GM19324 (cell line): Measurements from ENCODE around the gene IL7R.
"Not testable (repeated sequence)": the region's sequence is repeated elsewhere in the genome, so short reads cannot be mapped to it uniquely, and the experiment has no call there.

Source experiments
- ATAC-seq: cut with Tn5 transposase; IDR thresholded peaks from one replicate; pipeline ENCODE4 v1.9.1; 2021; ENCODE audit warnings: mild to moderate bottlenecking, moderate library complexity; ENCODE audit not compliant: unreplicated experiment, low FRiP score

IL7R gene

DNA sequence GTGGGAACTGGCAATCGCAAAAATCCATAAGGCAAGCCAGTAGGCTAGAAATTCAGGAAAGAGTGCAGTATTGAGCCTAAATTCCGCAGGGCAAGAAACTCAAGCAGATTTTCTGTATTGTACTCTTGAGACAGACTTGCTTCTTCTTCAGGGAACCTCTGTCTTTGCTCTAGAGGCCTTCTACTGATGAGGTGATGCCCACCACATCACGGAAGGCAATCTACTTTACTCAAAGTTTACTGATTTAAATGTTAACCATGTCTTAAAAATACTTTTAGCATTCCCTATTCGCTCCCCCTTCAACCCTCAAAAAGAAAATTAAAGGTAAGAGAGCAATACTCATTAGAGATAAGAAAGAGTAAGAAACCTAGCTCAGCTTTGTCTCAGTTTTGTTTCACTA, 11.3 kb downstream of the IL7R start:
- no peak for ATAC-seq

GRCh38 chr5:35869685-35870277, 13.1 kb downstream of the IL7R start:
- no peak for ATAC-seq

GRCh38 chr5:35870605-35871004, 13.9 kb downstream of the IL7R start:
- no peak for ATAC-seq

DNA sequence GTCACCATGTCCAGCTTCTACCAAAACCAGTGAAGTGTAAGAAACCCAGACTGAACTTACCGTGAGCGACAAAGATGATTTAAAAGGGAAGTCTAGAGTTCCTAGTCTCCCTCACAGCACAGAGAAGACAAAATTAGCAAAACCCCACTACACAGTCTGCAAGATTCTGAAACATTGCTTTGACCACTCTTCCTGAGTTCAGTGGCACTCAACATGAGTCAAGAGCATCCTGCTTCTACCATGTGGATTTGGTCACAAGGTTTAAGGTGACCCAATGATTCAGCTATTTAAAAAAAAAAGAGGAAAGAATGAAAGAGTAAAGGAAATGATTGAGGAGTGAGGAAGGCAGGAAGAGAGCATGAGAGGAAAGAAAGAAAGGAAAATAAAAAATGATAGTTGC, 19.8 kb downstream of the IL7R start:
- no peak for ATAC-seq

- no peak for ATAC-seq
These were observed 20.2 kb downstream of the IL7R start for GRCh38 chr5:35876922-35877321.

DNA sequence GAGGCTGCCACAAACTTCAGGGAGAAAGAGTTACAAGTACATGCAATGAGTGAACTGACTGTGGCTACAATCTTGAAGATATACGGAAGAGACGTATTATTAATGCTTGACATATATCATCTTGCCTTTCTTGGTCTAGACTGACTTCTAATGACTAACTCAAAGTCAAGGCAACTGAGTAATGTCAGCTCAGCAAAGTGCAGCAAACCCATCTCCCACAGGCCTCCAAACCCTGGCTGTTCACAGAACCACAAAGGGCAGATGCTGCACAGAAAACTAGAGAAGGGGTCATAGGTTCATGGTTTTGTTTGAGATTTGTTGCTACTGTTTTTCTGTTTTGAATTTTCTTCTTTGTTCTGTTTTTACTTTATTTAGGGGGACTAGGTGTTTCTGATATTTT, 21.0 kb downstream of the IL7R start:
- no peak for ATAC-seq

- ATAC-seq: no peak
These were observed 21.4 kb downstream of the IL7R start for GRCh38 chr5:35878079-35878478.

DNA sequence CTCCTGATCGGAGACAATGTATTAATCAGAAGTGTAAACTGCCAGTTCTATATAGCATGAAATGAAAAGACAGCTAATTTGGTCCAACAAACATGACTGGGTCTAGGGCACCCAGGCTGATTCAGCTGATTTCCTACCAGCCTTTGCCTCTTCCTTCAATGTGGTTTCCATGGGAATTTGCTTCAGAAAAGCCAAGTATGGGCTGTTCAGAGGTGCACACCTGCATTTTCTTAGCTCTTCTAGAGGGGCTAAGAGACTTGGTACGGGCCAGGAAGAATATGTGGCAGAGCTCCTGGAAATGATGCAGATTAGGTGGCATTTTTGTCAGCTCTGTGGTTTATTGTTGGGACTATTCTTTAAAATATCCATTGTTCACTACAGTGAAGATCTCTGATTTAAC, 22.4 kb downstream of the IL7R start:
- ATAC-seq: no peak

- ATAC-seq: no peak
These were observed 23.0 kb downstream of the IL7R start for GRCh38 chr5:35879649-35880048.

DNA sequence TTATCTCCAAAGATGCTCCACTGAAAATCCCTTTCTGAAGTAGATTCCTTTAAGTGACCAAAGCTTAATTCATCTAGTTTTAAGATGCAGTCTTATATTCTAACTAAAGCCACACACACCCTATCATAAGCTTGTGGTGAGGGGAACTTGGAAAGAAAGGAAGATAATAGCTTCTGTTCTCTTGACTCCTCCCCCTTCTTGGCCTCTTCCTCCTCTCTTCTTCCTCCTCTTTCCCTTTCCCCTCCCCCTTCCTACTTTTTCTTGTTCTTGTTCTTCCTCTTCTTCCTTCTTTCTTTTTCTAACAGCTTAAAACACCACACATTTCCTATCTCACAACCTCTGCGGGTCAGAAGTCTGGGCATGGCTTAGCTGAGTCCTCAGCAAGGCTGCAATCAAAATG, 23.5 kb downstream of the IL7R start:
- ATAC-seq: no peak

GRCh38 chr5:35881758-35882157, 25.1 kb downstream of the IL7R start:
- no peak for ATAC-seq

DNA sequence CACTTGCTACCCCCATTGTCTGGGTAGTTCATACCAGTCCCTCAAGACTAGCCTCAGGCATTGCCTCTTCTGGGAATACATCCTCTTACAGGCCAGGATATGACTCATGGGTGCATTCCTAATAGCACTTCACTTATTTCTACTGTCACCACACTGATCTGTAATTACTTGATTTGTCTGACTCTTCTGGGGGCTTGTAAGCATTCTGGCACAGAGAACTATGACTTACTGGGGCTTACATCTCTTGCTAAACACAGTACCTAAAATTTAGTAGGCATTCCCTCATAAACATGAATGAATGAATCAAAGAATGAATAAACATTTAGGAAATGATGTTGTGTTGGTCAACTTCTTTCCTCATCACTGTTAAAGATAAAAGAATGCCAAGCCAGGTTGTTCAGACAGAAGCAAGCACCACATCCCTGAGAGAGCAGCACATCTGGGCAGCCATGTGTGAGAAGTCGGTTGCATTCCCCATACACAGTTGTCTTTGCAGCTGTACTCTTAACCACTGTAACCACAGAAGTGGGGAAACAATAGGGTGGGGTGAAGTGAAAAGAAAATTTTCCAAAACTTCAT, 27.6 kb downstream of the IL7R start:
- no peak for ATAC-seq

GRCh38 chr5:35884773-35885172, 28.1 kb downstream of the IL7R start:
- ATAC-seq: no peak

- no peak for ATAC-seq
These were observed 29.7 kb downstream of the IL7R start for GRCh38 chr5:35886381-35886780.

DNA sequence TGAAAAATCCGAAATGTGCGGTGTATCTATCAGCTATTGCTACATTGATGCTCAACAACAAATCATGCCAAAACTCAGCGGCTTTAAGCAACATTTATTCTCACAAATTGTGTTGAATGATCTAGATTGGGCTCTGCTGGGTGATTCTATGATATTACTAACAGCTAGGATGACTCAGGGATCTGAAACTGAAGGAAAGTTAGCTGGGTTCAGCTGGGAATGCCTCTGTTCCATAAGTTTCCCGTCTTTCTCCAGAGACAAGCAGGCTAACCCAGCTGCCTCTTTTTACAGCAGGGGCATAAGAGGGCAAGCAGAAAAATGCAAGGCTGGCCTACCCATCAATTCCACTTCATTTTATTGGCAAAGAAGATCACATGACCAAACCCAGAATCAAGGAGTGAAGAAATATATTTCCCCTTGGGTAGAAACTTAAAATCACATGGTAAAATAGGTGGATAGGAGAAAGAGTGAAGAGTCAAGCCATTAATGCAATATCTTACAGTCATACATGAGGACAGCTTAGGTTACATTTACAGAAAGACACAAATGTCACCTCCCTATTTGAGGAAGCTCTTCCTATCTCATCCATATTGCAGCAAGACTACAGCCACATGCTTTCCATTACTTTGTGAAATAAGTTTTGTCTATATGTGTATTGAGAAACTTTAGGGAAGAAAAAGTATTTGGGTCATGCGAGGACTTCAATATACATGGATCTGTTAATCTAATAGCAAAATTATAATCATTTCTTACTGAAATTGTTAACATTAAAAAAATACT, 30.8 kb downstream of the IL7R start:
- ATAC-seq: no peak

DNA sequence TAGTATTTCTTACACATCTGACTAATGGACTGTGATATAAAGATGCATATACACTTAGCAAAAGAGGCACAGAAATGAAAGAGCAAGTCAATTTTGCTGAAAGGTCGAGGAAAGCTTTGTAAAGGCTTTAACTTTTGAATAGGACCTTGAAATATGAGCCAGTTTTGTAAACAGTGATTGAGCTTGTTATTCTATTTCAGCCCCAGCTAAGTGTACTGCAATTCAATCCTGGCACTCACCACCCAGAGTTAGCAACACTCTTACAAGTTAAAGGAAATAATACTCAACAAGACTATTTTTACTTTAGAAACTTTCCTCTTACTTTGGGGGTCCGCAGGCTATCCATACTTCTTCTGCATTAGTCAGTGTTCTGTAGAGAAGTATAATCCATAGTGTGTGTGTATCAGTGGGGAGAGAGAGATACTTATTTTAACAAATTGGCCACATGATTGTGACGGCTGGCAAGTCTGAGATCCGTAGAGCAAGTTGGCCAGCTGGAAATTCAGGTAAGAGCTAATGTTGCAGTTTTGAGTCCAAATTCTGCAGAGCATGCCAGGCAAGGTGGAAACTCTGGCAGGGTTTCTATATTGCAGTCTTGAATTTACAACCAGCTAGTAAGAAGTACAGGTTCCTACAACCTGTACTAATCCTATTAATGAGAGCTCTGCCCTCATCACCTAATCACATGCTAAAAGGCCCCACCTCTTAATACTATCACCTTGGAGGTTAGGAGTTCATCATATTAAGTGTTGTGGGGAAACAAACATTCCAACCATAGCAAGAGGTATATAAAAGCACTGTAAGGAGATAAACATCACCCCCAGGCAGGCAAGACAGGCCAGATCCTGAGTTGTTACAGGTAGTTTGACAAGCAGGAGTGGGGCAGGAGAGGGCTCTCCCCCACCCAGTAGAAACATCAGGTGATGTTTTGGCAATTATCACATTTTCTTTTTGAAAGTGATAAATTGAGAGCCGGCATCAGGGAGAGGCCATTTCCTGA, 33.6 kb downstream of the IL7R start:
- ATAC-seq: no peak

DNA sequence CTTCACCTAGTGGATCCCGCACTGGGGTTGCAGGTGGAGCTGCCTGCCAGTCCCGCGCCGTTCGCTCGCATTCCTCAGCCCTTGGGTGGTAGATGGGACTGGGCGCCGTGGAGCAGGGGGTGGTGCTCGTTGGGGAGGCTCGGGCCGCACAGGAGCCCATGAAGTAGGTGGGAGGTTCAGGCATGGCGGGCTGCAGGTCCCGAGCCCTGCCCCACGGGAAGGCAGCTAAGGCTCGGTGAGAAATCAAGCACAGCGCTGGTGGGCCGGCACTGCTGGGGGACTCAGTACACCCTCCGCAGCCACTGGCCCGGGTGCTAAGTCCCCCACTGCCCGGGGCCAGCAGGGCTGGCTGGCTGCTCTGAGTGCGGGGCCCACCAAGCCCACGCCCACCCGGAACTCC, 36.1 kb downstream of the IL7R start:
- ATAC-seq: not testable (repeated sequence)

DNA sequence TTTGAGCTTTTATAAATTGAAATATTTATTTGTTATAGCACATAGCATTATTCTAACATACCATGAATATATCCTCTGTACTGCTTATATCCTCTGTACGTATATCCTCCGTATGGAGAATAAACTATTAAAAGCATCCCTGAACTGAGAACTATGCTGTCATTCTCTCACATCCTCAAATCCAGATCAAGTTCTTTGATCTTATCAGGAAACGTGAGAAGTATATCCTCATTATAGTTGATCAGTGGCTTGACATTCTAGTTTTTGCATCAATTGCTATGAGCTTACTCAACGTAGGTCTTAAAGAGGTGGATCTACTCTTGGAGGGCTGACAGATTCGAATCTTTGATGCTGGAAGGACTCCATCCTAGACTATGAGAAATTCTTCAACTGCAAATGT, 37.4 kb downstream of the IL7R start:
- ATAC-seq: no peak

GRCh38 chr5:35898952-35899660, 42.4 kb downstream of the IL7R start:
- no peak for ATAC-seq

DNA sequence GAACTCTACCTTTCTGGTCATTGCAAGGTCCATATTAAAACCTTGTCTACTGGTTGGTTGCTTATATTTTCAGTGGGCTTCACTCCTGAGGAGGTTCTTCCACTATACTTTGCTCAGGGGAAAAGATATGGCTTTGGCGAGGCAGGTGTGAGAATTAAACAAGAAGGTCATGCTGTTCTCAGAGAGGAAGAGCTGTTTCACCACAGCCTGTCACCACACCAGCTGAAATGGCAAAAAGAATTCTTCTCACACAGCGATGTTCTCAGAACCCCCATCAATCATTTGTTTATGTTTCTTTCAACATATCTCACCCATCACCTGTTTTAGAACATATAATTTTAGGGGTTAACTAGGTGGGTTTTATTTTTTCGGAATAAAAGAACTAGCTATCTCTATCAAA, 43.1 kb downstream of the IL7R start:
- no peak for ATAC-seq
